GM12864 (cell line): ENCODE data around the gene CCL5.

ENCODE experiments used
- DNase-seq: peaks from one replicate; pipeline ENCODE4 v3.0.0-alpha.2; 2011; ENCODE audit warnings: low read depth
- H3K4me3 ChIP-seq: 2 replicates; pipeline ENCODE4 v1.5.1; 2011; ENCODE audit warnings: mild to moderate bottlenecking, low read depth, low read length, control low read depth
- TF ChIP-seq, protein P1 (sequence below): IDR thresholded peaks from 2 replicates; pipeline ENCODE4 v1.5.1; 2011; ENCODE audit warnings: low read depth, mild to moderate bottlenecking, moderate library complexity, low read length, control low read depth, inconsistent platforms; ENCODE audit errors: missing control alignments

CCL5 gene

DNA sequence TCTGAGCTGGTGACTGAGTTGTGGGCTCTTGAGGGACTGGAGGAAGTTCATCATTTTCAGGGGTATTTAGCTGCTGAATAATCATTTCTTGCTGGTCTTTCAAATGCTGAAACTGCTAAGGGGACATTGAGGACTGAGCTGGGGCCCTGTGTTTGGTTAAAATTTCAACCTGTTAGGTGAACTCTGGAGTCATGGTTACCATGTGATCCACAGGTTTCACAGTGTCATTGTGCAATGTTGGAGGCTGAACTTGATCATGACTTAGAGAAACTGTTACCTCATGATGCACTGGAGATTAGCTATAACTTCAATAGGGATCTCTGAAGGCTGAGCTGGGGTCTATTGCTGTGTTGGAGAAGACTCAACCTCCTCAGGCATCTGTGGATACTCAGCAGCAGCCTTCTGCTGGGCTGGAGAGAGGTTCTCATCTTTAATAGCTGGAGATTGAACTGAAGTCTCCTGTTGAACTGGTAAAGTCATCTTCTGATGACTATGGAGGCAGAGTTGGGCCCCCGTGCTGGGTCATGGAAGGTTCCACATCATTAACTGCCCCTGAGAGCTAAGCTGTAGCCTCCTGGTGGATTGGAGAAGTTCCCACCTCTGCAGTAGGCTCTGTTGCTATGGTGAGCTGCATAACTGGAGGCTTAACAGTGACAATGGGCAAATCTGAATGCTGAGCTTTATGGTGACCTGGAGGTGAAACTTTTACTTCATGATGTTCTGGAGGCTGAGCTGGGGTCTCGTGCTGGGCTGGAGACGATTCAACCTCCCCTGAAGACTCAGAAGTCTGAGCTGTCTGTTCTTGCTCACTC lies 35.2 kb upstream of the CCL5 start:
- DNase-seq: no peak
- TF ChIP-seq, protein P1, sequence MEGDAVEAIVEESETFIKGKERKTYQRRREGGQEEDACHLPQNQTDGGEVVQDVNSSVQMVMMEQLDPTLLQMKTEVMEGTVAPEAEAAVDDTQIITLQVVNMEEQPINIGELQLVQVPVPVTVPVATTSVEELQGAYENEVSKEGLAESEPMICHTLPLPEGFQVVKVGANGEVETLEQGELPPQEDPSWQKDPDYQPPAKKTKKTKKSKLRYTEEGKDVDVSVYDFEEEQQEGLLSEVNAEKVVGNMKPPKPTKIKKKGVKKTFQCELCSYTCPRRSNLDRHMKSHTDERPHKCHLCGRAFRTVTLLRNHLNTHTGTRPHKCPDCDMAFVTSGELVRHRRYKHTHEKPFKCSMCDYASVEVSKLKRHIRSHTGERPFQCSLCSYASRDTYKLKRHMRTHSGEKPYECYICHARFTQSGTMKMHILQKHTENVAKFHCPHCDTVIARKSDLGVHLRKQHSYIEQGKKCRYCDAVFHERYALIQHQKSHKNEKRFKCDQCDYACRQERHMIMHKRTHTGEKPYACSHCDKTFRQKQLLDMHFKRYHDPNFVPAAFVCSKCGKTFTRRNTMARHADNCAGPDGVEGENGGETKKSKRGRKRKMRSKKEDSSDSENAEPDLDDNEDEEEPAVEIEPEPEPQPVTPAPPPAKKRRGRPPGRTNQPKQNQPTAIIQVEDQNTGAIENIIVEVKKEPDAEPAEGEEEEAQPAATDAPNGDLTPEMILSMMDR: no peak
- no peak overlapping the region for H3K4me3 ChIP-seq

DNA sequence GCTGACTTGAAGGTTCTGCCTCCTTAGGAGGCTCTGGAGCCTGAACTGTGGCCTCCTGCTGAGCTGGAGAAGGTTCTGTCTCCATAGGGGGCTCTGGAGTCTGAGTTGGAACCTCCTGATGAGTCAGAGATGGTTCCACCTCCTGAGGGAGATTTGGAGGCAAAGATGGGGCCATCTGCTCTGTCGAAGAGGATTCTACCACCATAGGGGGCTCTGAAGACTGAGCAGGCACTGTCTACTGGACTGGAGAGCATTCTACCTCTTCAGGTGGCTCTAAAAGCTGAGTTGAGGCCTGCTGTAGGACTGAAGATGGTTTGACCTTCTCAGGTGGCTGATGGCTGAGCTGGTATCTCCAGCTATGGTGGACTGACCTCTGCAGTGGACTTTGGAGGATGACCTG lies 34.2 kb upstream of the CCL5 start:
- no peak for DNase-seq
- TF ChIP-seq, protein P1: no peak
- H3K4me3 ChIP-seq: no peak overlapping the region

DNA sequence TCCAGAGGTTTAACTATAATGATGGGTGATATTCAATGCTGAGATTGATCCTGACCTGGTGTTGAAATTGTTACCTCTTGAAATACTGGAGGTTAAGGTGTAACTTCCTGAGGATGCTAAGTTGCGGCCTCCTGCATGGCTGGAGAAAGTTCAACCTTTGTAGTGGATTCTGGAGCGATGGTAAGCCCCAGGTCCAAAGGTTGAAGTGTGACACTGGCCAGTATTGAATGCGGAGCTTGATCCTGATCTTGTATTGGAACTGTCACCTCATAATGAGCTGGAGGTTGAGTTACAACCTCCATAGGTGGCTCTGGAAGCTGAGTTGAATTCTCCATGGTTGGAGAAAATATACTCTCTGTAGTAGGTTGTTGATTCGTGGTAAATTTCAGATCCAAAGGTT lies 33.4 kb upstream of the CCL5 start:
- no peak for DNase-seq
- no peak overlapping the region for H3K4me3 ChIP-seq
- TF ChIP-seq, protein P1: no peak

DNA sequence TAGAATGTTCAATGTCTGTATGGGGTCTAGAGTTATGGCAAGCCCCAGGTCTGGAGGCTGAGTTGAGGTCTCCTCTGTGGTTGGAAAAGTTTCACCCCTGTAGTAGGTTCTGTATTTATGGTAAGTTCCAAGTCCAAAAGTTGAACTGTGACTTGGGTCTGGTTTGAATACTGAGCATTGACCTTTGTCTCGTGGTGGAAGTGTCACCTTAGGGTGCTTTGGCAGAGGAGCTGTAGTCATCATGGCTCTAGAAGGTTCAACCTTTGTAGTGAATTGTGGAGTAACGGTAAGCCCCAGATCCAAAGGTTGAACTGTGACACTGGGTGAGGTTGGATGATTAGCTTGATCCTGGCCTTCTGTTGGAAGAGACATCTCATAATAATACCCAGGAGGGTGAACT lies 32.8 kb upstream of the CCL5 start:
- H3K4me3 ChIP-seq: no peak overlapping the region
- TF ChIP-seq, protein P1: no peak
- DNase-seq: no peak

DNA sequence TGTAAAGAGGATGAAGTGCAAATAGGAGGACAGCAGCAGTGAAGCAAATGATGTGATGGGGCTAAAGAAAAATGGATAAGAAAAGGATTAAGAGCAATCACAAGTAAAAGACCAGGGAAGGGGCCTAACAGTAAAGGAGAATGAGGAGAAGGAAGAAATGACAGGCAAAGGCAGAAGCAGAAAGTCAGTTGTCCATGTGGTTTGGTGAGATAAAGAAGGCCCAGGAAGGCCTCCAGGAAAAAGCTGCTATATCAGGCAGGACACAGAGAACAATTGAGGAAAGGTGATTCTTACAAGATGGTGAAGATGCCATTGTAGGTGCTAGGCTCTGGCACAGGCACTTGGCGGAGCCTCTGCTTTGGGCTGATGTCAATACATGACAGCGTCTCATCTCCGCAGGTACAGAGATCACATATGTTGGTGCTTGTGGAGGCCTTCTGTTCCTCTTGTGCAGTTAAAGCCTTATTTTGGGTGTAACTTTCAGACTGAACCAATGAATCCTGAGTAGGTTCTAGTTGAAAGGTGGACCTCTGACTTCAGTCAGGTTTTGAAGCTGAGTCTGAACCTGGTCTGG lies 32.3 kb upstream of the CCL5 start:
- no peak for DNase-seq
- TF ChIP-seq, protein P1: no peak
- no peak overlapping the region for H3K4me3 ChIP-seq

DNA sequence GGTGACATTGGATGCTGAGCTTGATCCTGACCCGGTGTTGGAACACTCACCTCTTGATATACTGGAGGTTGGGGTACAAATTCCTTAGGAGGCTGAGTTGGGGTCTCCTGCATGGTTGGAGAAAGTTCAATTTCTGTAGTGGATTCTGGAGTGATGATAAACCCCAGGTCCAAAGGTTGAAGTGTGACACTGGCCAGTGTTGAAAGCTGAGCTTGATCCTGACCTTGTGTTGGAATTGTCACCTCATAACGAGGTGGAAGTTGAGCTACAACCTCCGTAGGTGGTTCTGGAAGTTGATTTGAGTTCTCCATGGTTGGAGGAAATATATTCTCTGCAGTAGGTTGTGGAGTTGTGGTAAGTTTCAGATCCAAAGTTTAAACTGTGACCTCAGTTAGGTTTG lies 29.2 kb upstream of the CCL5 start:
- TF ChIP-seq, protein P1: no peak
- no peak overlapping the region for H3K4me3 ChIP-seq
- DNase-seq: no peak

DNA sequence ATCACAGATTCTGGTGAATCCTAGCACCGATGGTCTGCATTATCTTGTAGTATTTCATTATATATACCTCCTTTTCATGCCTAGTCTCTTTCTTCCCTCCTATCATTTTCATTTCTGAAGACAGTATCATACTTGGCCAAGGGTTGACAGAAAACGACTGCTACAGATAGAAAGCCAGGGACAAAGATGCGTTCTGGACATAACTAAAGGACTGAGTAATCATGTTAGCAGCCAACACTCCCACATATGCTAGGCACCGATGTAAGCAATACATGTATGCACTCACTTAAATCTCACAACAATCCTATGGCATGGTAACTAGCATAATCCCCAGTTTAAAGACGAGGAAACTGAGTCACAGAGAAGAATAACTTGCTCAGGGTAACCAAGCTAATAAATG lies 27.5 kb upstream of the CCL5 start:
- H3K4me3 ChIP-seq: no peak overlapping the region
- DNase-seq: no peak
- TF ChIP-seq, protein P1: no peak
